ENCODE results near the gene HRNR. TPM values are rescaled to one million over a fixed set of nuclear protein-coding genes. Genes with fewer than 3 reads are reported as not detected.

HRNR gene
- polyA plus RNA-seq, 1 of the 3 experiments (the other 2 are of a cell fraction) = not detected

- peak; percentile 52 for DNase-seq
- peaks cover 3% of the 10 kb centered on the region for H3F3A ChIP-seq (replicated peaks; ENCODE audit: insufficient read depth)
- no peak overlapping the region for H3K9ac ChIP-seq
- ChIA-PET POLR2A (no interaction called here), CTCF (interaction anchor here (0.9 to 10.4 kb wide), 6 partner anchors 9 to 269 kb away, joined by 3 to 82 read pairs (median 5); no protein-coding TSS in a partner anchor)
- H4K20me1 ChIP-seq (ENCODE audit: insufficient read depth) = no peaks in the 10 kb centered on the region
- 11% methylated on average over 9 of the region's 9 CpGs for WGBS (ENCODE audit: low lambda C conversion rate)
- H3K4me3 ChIP-seq (ENCODE audit: low read depth in 2 of 2, low read length in 1 of 2) = peak overlapping the region; percentile 8 to 45; a peak in 2 of 4 replicates
- H3K4me2 ChIP-seq = peak overlapping the region; percentile 65; the same call in 1 of the 2 replicates
- H3K79me2 ChIP-seq (ENCODE audit: insufficient read depth) = no peaks in the 10 kb centered on the region
- H3K27me3 ChIP-seq (ENCODE audit: insufficient read depth) = 0 out of 2 replicates have a peak, but pooled peaks cover 5% of the 10 kb centered on the region
- no peak overlapping the region for H3K27ac ChIP-seq (ENCODE audit: low read depth in 2 of 2, low read length in 1 of 2)
- H3K4me1 ChIP-seq (ENCODE audit: control insufficient read depth in 1 of 2, insufficient read depth in 2 of 2, low read depth in 1 of 2, low read length in 1 of 2) = no peaks in the 10 kb centered on the region; a peak in 1 of 4 replicates
- H3K9me2 ChIP-seq = no peaks in the 10 kb centered on the region
- peak overlapping the region; percentile 89 for H2AFZ ChIP-seq (ENCODE audit: low read depth)
- H3K36me3 ChIP-seq (replicated peaks in 1 of 2; ENCODE audit: control insufficient read depth in 1 of 2, insufficient read depth in 2 of 2, low read length in 1 of 2) = no peaks in the 10 kb centered on the region
- no peaks in the 10 kb centered on the region for H3K9me3 ChIP-seq
- no peak for TF ChIP-seq FOXJ3 (CRISPR knock-in tag; IDR thresholded peaks at IDR 0.05)
- TF ChIP-seq, protein P1, sequence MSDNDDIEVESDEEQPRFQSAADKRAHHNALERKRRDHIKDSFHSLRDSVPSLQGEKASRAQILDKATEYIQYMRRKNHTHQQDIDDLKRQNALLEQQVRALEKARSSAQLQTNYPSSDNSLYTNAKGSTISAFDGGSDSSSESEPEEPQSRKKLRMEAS (IDR thresholded peaks at IDR 0.05; ENCODE audit: low read depth) = no peak
- TF ChIP-seq REST (IDR thresholded peaks at IDR 0.05; ENCODE audit: low read depth, low read length) = no peak
- TF ChIP-seq, protein P2, sequence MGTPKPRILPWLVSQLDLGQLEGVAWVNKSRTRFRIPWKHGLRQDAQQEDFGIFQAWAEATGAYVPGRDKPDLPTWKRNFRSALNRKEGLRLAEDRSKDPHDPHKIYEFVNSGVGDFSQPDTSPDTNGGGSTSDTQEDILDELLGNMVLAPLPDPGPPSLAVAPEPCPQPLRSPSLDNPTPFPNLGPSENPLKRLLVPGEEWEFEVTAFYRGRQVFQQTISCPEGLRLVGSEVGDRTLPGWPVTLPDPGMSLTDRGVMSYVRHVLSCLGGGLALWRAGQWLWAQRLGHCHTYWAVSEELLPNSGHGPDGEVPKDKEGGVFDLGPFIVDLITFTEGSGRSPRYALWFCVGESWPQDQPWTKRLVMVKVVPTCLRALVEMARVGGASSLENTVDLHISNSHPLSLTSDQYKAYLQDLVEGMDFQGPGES (IDR thresholded peaks at IDR 0.05; ENCODE audit: low read depth, low read length) = no peak
- no peak for TF ChIP-seq TEAD4 (IDR thresholded peaks at IDR 0.05; ENCODE audit: borderline replicate concordance, insufficient read depth)
- TF ChIP-seq RCOR1 (IDR thresholded peaks at IDR 0.05; ENCODE audit: low read length) = no peak
- TF ChIP-seq FOSL2 (IDR thresholded peaks at IDR 0.05; ENCODE audit: borderline replicate concordance, low read depth) = no peak
- peak; percentile 46 for TF ChIP-seq SMC3 (IDR thresholded peaks at IDR 0.05; ENCODE audit: low read depth, low read length)
- TF ChIP-seq RXRA (IDR thresholded peaks at IDR 0.05; ENCODE audit: borderline replicate concordance, low read depth) = no peak
- TF ChIP-seq EZH2phosphoT487 (IDR thresholded peaks at IDR 0.05; ENCODE audit: borderline replicate concordance, low read depth) = no peak
- TF ChIP-seq GABPA (IDR thresholded peaks at IDR 0.05; ENCODE audit: low read depth) = no peak
- no peak for TF ChIP-seq USF2 (IDR thresholded peaks at IDR 0.05; ENCODE audit: borderline replicate concordance, low read depth, low read length)
- no peak for TF ChIP-seq TAF1 (IDR thresholded peaks at IDR 0.05; ENCODE audit: borderline replicate concordance, low read depth, low read length)
- TF ChIP-seq JUND (IDR thresholded peaks at IDR 0.05) = no peak
- no peak for TF ChIP-seq RFX5 (IDR thresholded peaks at IDR 0.05; ENCODE audit: low read length)
- TF ChIP-seq NFIC (IDR thresholded peaks at IDR 0.05; ENCODE audit: borderline replicate concordance) = no peak
- TF ChIP-seq, protein P3, sequence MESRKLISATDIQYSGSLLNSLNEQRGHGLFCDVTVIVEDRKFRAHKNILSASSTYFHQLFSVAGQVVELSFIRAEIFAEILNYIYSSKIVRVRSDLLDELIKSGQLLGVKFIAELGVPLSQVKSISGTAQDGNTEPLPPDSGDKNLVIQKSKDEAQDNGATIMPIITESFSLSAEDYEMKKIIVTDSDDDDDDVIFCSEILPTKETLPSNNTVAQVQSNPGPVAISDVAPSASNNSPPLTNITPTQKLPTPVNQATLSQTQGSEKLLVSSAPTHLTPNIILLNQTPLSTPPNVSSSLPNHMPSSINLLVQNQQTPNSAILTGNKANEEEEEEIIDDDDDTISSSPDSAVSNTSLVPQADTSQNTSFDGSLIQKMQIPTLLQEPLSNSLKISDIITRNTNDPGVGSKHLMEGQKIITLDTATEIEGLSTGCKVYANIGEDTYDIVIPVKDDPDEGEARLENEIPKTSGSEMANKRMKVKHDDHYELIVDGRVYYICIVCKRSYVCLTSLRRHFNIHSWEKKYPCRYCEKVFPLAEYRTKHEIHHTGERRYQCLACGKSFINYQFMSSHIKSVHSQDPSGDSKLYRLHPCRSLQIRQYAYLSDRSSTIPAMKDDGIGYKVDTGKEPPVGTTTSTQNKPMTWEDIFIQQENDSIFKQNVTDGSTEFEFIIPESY (IDR thresholded peaks at IDR 0.05; ENCODE audit: borderline replicate concordance, low read depth) = no peak
- TF ChIP-seq NRF1 (IDR thresholded peaks at IDR 0.05; ENCODE audit: low read depth, low read length) = no peak
- TF ChIP-seq FOXM1 (IDR thresholded peaks at IDR 0.05; ENCODE audit: low read depth) = no peak
- no peak; the same call in 1 of the 2 replicates for TF ChIP-seq YY1 (IDR thresholded peaks at IDR 0.05; ENCODE audit: low read depth)
- no peak for TF ChIP-seq CHD2 (IDR thresholded peaks at IDR 0.05; ENCODE audit: low read length, partially characterized antibody)
- no peak for TF ChIP-seq USF1 (IDR thresholded peaks at IDR 0.05; ENCODE audit: borderline replicate concordance, low read depth)
- TF ChIP-seq POLR2AphosphoS5 (IDR thresholded peaks at IDR 0.05; ENCODE audit: low read depth, low read length) = no peak
- no peak for TF ChIP-seq MEF2A (IDR thresholded peaks at IDR 0.05; ENCODE audit: borderline replicate concordance, low read depth)
- no peak for TF ChIP-seq TCF12 (IDR thresholded peaks at IDR 0.05)
- no peak for TF ChIP-seq ELF1 (IDR thresholded peaks at IDR 0.05)
Measured at GRCh38 chr1:152189657-152190442, 34.1 kb downstream of the HRNR start.

Data from SK-N-SH (cell line).